Aorta (tissue), 5 donors: ENCODE results near the gene RBM17. TPM values are rescaled to one million over a fixed set of nuclear protein-coding genes. Genes with fewer than 3 reads are reported as not detected.

Source experiments
- ATAC-seq: fragments of 200-7000 bp; cut with Tn5 transposase; one replicate; pipeline ENCODE4 v1.9.1; 2022; ENCODE audit warnings: moderate library complexity; ENCODE audit not compliant: low FRiP score
- DNase-seq, 2 donors: peaks; one replicate each; pipeline ENCODE4 v3.0.0-alpha.2; 2020
- H3K27ac ChIP-seq, 2 donors: one replicate each; pipeline ENCODE4 v1.5.1; 2013; ENCODE audit warnings: low read length in 2 of 2, mild to moderate bottlenecking in 2 of 2, moderate library complexity in 2 of 2, control low read depth in 1 of 2, inconsistent platforms in 1 of 2, low read depth in 1 of 2
- H3K27me3 ChIP-seq, 2 donors: one replicate each; pipeline ENCODE4 v1.6.1; 2013; ENCODE audit warnings: control low read depth in 1 of 2, low read length in 1 of 2, mild to moderate bottlenecking in 1 of 2, moderate library complexity in 1 of 2; ENCODE audit not compliant: insufficient read depth in 2 of 2, control insufficient read depth in 1 of 2
- H3K36me3 ChIP-seq, 2 donors: one replicate each; pipeline ENCODE4 v1.6.1; 2013; ENCODE audit warnings: control low read depth in 1 of 2, low read length in 1 of 2, mild to moderate bottlenecking in 1 of 2; ENCODE audit not compliant: insufficient read depth in 2 of 2, control insufficient read depth in 1 of 2
- H3K4me1 ChIP-seq, 2 donors: one replicate each; pipeline ENCODE4 v1.6.1; 2013; ENCODE audit warnings: low read length in 2 of 2, control low read depth in 1 of 2, mild to moderate bottlenecking in 1 of 2, moderate library complexity in 1 of 2; ENCODE audit not compliant: insufficient read depth in 2 of 2, control insufficient read depth in 1 of 2
- H3K4me3 ChIP-seq, 2 donors: one replicate each; pipeline ENCODE4 v1.5.1; 2013; ENCODE audit warnings: low read length in 2 of 2, control low read depth in 1 of 2, mild to moderate bottlenecking in 1 of 2
- H3K9me3 ChIP-seq: one replicate; pipeline ENCODE4 v1.6.1; 2013; ENCODE audit warnings: mild to moderate bottlenecking, low read length; ENCODE audit not compliant: control insufficient read depth
- WGBS, 2 donors: extraction: QIAGEN DNeasy Blood & Tissue Kit; methylation state at CpG; one replicate each; pipeline ENCODE4 v1.1.7; 2013; 5-methylcytosine and 5-hydroxymethylcytosine counted together
- intact Hi-C, 2 donors: fragments of 100-400 bp; cut with DNase I; formaldehyde crosslinking; loops; one replicate each; pipeline versions ENCODE4 v1.14.2 to v1.15.0; 2022
- polyA plus RNA-seq, 2 donors: library from polyadenylated mRNA; stranded (reverse); fragments of 200-250 nt; gene quantifications; one replicate each; pipeline ENCODE4 v1.2.3, GENCODE V29; 2013
- total RNA-seq, 2 donors: library from RNA; stranded (reverse); fragmentation: NEBNext Ultra II Directional; extraction: Animal tissue kit (Norgen Biotek cat#: 25700); gene quantifications; one replicate each; pipeline ENCODE4 v1.2.1, GENCODE V29; 2021
- donor health status: healthy with polysubstance abuse.
- donor health status: Bipolar disorder and iron deficiency.
- donor health status: DM: no; HTN: no; CAD: no.
- donor health status: DM: no; HTN: no; CAD: no.
- donor health status: DM: yes; HTN: yes; CAD: no.

Gene RBM17
- total and polyA plus RNA-seq, 4 donors = 41.4 to 94.1 (median 85.7) TPM

DNA sequence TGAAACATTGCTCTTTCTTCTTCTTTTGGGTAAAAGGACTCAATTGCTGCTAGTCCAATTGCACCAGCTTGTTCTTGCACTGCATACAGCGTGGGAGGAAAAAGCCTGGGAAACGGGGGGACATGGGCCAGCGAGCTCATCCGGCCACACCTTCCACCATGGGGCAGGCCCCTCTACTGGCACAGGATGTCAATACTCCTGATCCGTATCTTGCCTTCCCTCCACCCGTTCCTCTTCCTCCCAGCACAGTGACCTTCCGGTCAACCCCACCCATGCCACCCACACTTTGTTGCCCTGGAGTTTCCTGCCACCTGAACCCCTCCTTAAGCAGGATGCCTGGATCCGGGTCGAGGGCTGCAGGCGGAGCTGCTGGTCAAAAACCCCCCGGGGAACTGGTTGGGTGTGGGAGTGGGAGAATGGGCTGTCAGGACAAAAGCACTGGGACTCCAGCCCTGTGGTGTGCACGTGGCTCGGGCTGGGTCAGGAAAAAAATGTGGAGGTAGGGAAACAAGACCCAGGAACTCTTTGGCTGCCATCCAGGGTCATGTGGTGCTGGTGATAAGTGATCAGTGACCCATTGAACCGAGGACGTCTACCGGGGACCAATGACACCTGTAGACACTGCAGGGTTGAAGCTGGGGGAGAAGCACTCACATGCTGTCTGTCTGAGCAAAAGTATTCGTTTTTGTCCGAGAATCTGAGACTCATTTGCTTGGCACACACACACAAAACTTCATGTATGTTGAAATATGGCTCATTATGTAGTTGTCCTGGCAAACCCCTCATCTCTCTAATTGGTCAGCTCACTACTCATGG lies 34.8 kb upstream of the RBM17 start:
- H3K9me3 ChIP-seq = no peaks in the 10 kb centered on the region
- H3K4me3 ChIP-seq = no peak overlapping the region
- peak in 1 of 2 donors; percentile 56 for DNase-seq
- peak; percentile 40 for ATAC-seq
- intact Hi-C loops = no loop called here
- no peak overlapping the region for H3K27ac ChIP-seq
- H3K36me3 ChIP-seq = no peaks in the 10 kb centered on the region
- 72 to 74% methylated on average over 18 of the region's 18 CpGs for WGBS, 2 donors
- H3K27me3 ChIP-seq = no peaks in the 10 kb centered on the region
- no peaks in the 10 kb centered on the region for H3K4me1 ChIP-seq

DNA sequence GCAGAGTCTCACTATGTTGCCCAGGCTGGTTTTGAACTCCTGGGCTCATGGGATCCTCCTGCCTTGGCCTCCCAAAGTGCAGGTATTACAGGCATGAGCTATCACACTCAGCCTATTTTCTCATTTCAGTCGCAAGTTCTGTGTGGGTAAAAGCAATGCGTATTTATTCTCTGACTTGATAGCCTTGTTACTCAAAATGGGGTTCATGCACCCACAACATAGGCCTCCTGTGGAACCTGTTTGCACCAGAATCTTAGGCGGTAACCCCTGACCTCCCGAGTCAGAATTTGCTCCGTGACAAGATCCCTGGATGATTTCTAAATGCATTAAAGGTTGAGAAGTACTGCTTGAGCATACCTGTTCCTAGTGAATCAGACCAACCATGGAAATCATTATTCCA lies 34.0 kb upstream of the RBM17 start:
- no peaks in the 10 kb centered on the region for H3K36me3 ChIP-seq
- H3K9me3 ChIP-seq = no peaks in the 10 kb centered on the region
- ATAC-seq = no peak
- 87 to 94% methylated on average over 5 of the region's 5 CpGs for WGBS, 2 donors
- H3K27ac ChIP-seq = no peak overlapping the region
- no peaks in the 10 kb centered on the region for H3K4me1 ChIP-seq
- no peak overlapping the region for H3K4me3 ChIP-seq
- intact Hi-C loops = no loop called here
- no peak for DNase-seq
- H3K27me3 ChIP-seq = no peaks in the 10 kb centered on the region

DNA sequence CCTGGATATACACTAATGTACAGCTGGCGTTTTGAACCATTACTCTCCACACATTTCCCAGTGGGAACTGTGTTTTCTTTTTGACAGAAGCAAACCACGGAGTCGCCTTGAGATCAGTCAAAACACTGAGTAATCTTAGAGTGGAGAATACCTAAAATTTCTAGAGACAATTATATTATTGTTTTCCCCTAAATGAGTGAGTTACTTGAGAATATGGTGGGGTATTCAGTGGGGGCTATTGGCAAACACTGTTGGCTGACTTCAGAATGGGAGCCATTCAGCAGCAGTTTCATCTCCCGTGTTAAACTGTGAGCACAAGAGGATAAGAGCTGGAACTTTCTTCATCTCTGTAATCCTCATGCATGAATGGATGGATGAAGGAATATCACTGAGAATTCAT lies 32.9 kb upstream of the RBM17 start:
- H3K36me3 ChIP-seq = no peaks in the 10 kb centered on the region
- H3K4me3 ChIP-seq = no peak overlapping the region
- ATAC-seq (no peak), DNase-seq (no peak)
- no peak overlapping the region for H3K27ac ChIP-seq
- WGBS, 2 donors = 33 to 53% methylated on average over 4 of the region's 4 CpGs
- intact Hi-C loops = no loop called here
- no peaks in the 10 kb centered on the region for H3K27me3 ChIP-seq
- H3K4me1 ChIP-seq = no peaks in the 10 kb centered on the region
- no peaks in the 10 kb centered on the region for H3K9me3 ChIP-seq

DNA sequence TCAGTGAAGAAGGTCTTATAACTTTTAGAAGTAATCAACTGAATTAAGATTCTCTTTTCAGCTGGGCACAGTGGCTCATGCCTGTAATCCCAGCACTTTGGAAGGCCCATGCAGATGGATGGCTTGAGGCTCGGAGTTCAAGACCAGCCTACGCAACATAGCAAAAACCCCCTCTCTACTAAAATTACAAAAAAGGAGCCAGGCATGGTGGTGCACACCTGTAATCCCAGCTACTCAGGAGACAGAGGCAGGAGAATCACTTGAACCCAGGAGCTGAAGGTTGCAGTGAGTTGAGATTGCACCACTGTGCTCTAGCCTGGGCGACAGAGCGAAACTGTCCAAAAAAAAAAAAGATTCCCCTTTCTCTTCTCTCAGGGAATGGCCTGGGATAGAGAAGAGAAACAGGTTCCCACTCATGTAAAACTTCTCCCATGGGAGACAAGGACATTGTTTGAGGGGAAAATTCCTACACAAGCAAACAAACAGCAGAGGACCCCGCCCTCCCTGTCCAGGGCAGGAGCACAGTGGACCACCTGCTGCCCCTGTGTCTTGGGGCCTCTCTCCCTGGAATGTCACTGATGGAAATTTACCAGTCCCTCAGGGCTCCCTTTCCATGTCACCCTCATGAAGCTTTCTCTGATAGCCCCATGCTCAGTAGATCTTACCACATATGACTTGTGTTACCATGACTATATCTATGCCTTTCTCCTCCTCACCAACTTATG lies 32.3 kb upstream of the RBM17 start:
- Histone ChIP-seq H3K9me3 (no peaks in the 10 kb centered on the region), H3K27ac (no peak overlapping the region), H3K27me3 (no peaks in the 10 kb centered on the region), H3K4me3 (no peak overlapping the region), H3K4me1 (no peaks in the 10 kb centered on the region), H3K36me3 (no peaks in the 10 kb centered on the region)
- no peak for DNase-seq
- WGBS, 2 donors = 89 to 92% methylated on average over 5 of the region's 5 CpGs
- ATAC-seq = no peak
- intact Hi-C loops = no loop called here

DNA sequence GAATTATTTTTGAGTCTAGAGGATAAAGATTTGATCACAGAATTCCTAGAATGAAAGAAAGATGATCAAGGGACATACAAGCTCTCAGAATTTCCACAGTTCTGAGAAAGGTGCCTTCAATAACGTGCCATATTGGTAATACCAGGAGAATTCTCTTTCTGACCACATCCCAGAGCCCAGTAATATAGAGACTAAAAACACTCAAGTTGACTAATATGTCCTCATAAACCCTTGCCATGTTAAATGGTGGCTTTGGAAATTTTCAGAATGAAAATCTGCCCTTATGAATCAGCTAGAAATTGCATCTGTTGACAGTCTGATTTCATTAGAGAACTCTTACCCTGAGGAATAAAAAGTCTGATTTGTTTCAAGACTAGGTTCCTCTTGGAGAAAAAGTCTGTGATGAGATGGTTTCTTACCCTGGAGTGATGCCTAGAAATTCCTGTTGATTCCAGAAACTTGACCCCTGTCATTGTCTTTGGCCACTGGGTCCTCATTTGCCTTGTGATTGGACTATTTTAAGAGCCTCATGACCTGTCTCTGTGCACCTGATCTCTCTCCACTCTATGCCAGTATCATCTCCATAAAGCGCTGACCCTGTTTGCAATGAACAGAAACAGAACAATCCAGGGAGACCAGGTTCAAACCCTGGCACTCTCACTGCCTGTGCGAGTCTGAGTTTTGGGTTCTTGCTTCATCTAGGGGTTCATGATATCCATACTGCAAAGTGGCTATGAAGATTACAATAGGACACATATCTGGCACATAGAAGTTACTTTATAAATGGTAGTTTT lies 30.0 kb upstream of the RBM17 start:
- no peaks in the 10 kb centered on the region for H3K27me3 ChIP-seq
- ATAC-seq = no peak
- no peak overlapping the region for H3K27ac ChIP-seq
- no peaks in the 10 kb centered on the region for H3K36me3 ChIP-seq
- no peaks in the 10 kb centered on the region for H3K9me3 ChIP-seq
- no peak overlapping the region for H3K4me3 ChIP-seq
- 87 to 91% methylated on average over 3 of the region's 3 CpGs for WGBS, 2 donors
- intact Hi-C loops = no loop called here
- H3K4me1 ChIP-seq = no peaks in the 10 kb centered on the region
- no peak for DNase-seq

DNA sequence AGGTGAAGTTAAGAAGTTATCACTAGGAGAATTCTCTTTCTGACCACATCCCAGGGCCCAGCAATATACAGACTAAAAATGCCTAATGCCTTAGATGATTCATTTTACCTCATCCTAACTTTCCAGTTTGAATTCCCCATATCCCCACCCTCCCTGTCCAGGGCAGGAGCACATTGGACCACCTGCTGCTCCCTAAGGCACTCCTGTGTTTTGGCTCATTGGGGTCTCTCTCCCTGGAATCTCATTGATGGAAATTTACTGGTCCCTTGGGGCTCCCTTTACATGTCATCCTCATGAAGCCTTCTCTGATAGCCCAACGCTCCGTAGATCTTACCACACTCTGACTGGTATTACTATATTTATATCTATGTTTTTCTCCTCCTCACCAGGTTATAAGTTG lies 29.3 kb upstream of the RBM17 start:
- Histone ChIP-seq H3K27ac (no peak overlapping the region), H3K9me3 (no peaks in the 10 kb centered on the region), H3K36me3 (no peaks in the 10 kb centered on the region), H3K4me3 (no peak overlapping the region), H3K27me3 (no peaks in the 10 kb centered on the region), H3K4me1 (no peaks in the 10 kb centered on the region)
- ATAC-seq = no peak
- DNase-seq = no peak
- WGBS, 2 donors = 58 to 66% methylated on average over 2 of the region's 2 CpGs
- intact Hi-C loops = no loop called here

DNA sequence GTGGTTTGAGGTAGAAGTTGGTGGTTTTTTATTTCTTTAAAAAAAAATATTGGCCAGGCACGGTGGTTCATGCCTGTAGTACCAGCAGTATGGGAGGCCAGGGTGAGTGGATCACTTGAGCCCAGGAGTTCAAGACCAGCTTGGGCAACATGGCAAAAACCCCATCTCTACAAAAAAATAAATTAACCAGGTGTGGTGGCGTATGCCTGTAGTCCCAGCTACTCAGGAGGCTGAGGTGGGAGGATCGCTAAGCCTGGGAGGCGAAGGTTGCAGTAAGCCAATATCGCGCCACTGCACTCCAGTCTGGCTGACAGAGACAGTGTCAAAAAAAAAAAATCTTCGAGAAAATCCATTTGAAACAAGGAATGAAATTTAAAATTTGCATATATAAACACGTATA lies 27.8 kb upstream of the RBM17 start:
- WGBS, 2 donors = 89% methylated on average over 8 of the region's 8 CpGs
- ATAC-seq = no peak

DNA sequence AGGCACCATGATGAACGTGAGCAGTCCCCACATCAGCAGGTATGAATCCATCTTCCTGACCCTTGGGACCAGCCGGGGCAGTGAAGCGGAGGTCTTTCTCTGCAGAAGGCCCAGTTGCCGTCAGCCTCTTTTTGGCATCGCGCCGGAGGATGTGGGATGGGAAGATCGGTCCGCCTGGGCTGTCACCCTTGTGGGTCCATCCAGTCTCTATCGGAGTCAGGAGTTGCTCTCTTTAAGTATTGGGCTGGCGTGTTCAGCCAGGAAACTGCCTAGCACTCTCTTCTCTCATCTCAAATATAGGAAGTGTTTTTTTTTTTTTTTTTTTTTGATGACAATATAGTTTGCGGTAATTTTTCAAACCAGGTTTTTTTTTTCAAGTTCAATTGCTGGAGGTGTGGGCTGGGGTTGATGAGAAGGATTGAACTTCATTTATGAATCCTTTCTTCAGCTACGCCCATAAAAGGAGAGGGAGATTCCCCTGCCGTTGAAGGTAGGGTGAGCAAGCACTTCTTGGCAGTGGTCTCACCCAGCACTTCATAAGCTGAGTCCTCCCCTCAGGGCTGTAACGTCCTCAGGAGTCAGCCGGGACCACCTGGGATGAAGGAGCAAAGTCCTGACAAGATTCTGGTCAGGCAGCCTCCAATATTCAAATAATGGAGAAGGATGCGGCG lies 26.6 kb upstream of the RBM17 start, which contains the start of gene IL2RA:
Gene IL2RA, minus strand, starts transcription at position 267 of the 671 bp plus-strand sequence. Its CDS starts 216 bp downstream, at position 51.
- H3K36me3 ChIP-seq = no peaks in the 10 kb centered on the region
- 83 to 86% methylated on average over 18 of the region's 18 CpGs for whole genome bisulfite sequencing, 2 donors
- ATAC-seq (no peak), DNase-seq (peak in 1 of 2 donors; percentile 58)
- no peak within 1 kb of the TSS for H3K4me3 ChIP-seq
- H3K4me1 ChIP-seq = no peaks in the 10 kb centered on the region
- H3K9me3 ChIP-seq = no peaks in the 10 kb centered on the region
- H3K27ac ChIP-seq = no peak within 1 kb of the TSS
- no peaks in the 10 kb centered on the region for H3K27me3 ChIP-seq
- intact Hi-C loops = no loop called here

More for the DNA sequence above, 27.8 kb upstream of the RBM17 start:
- DNase-seq = no peak
- H3K9me3 ChIP-seq = no peaks in the 10 kb centered on the region
- no peaks in the 10 kb centered on the region for H3K27me3 ChIP-seq
- no peak overlapping the region for H3K4me3 ChIP-seq
- no peaks in the 10 kb centered on the region for H3K4me1 ChIP-seq
- intact Hi-C loops = no loop called here
- H3K27ac ChIP-seq = no peak overlapping the region
- no peaks in the 10 kb centered on the region for H3K36me3 ChIP-seq
